ENCODE data around the gene PTX3.

PTX3 gene

DNA sequence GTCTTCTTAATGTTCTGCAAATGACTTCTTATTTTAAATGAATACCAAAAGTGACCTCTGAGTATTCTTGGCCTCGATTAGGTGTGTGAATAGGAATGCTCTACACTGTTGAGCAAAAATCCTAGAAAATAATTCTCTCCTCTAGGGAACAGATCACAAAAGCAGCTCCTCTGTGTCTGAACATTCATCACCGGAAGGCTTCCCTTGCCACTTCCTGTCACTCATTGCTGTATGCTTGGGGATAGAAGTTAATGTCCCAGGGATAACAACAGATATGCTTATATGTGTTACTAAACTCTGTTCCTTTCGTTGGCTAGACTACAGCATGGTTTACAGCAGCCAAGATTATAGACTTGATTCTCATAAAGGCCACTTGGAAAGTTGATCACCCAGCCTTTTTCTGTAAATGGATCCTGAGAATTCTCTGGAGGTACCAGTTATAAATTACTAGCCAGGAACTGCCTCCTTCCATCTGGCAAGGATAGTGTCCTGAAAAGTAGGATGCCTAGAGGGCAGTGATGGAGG lies 16.0 kb upstream of the PTX3 start:
- no peak overlapping the region for H3K27ac ChIP-seq (ENCODE audit: low read depth, low read length)
- H2AFZ ChIP-seq (ENCODE audit: low read length, unreplicated experiment), result no peak overlapping the region
- H3K27me3 ChIP-seq (ENCODE audit: insufficient read depth, low read length), result no peaks in the 10 kb centered on the region
- H3K4me1 ChIP-seq (ENCODE audit: control insufficient read depth, insufficient read depth, low read length, unreplicated experiment), result peaks cover 35% of the 10 kb centered on the region
- H3K4me3 ChIP-seq (ENCODE audit: low read depth, low read length), result no peak overlapping the region
- no peaks in the 10 kb centered on the region for H3K79me2 ChIP-seq (ENCODE audit: control insufficient read depth, insufficient read depth, low read length, unreplicated experiment)
- no peaks in the 10 kb centered on the region; the same call in 1 of the 2 replicates for H3K36me3 ChIP-seq (ENCODE audit: insufficient read depth, low read length)

DNA sequence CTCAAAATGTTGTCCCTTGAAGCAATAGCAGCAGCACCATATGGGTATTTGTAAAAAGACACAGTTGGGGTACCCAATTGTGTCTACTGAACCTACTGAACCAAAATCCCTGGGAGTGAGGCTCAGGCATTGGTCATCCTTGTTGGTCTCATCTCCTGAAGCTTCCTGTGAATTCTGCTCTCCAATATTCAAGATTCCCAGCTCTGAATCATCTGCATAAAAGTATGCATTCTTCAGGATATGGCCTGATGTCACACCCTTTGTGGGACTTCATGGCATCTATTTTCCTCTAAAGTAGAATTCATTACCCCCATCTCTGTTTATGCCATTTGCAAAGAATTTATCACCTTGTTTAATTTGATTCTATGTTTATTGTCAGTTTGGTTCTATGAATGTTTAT lies 13.3 kb upstream of the PTX3 start:
- no peaks in the 10 kb centered on the region for H3K79me2 ChIP-seq (ENCODE audit: control insufficient read depth, insufficient read depth, low read length, unreplicated experiment)
- no peaks in the 10 kb centered on the region for H3K27me3 ChIP-seq (ENCODE audit: insufficient read depth, low read length)
- no peak overlapping the region for H3K27ac ChIP-seq (ENCODE audit: low read depth, low read length)
- H3K4me3 ChIP-seq (ENCODE audit: low read depth, low read length), result no peak overlapping the region
- peaks cover 20% of the 10 kb centered on the region for H3K4me1 ChIP-seq (ENCODE audit: control insufficient read depth, insufficient read depth, low read length, unreplicated experiment)
- H3K36me3 ChIP-seq (ENCODE audit: insufficient read depth, low read length), result peaks cover 5% of the 10 kb centered on the region; the same call in 1 of the 2 replicates
- no peak overlapping the region for H2AFZ ChIP-seq (ENCODE audit: low read length, unreplicated experiment)

DNA sequence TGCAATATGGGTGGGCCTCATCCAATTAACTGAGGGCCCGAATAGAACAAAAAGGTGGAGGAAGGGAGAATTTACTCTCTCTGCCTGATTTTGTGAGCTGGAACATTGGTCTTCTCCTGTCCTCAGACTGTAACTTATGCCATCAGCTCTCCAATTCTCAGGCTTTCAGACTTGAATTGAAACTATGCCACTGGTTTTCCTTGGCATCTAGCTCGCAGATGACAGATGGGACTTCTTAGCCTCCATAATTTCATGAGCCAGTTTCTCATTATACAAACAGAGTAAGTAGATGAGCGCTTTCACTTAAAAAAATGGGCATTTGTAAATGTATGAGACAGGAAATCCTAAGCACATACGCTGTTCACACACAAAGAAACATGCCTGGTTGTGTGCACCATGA lies 8.7 kb upstream of the PTX3 start:
- Histone ChIP-seq H2AFZ (ENCODE audit: low read length, unreplicated experiment) (no peak overlapping the region), H3K4me3 (ENCODE audit: low read depth, low read length) (no peak overlapping the region), H3K79me2 (ENCODE audit: control insufficient read depth, insufficient read depth, low read length, unreplicated experiment) (no peaks in the 10 kb centered on the region), H3K36me3 (ENCODE audit: insufficient read depth, low read length) (peaks cover 5% of the 10 kb centered on the region; the same call in 1 of the 2 replicates), H3K4me1 (ENCODE audit: control insufficient read depth, insufficient read depth, low read length, unreplicated experiment) (peaks cover 38% of the 10 kb centered on the region), H3K27me3 (ENCODE audit: insufficient read depth, low read length) (no peaks in the 10 kb centered on the region), H3K27ac (ENCODE audit: low read depth, low read length) (no peak overlapping the region)

DNA sequence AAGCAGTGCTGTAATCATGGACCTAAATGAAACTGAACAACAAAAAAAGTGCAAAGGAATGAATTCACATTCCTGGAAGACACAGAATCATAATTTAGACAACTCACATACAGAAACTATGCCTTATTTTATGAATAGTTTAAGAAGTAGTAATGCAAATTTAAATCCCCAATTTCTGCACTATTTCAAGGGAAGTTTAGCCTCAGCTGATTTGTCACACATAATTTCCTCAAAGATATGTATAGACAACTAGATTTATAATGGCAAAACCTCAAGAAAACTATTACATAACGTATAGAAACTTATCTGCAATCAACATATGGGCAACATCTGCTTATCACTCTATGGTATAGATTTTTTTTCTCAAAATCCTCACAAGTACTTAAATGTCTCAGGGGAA lies 7.8 kb upstream of the PTX3 start:
- no peaks in the 10 kb centered on the region for H3K27me3 ChIP-seq (ENCODE audit: insufficient read depth, low read length)
- peaks cover 30% of the 10 kb centered on the region for H3K4me1 ChIP-seq (ENCODE audit: control insufficient read depth, insufficient read depth, low read length, unreplicated experiment)
- H3K27ac ChIP-seq (ENCODE audit: low read depth, low read length), result peak overlapping the region; percentile 68
- peaks cover 5% of the 10 kb centered on the region; the same call in 1 of the 2 replicates for H3K36me3 ChIP-seq (ENCODE audit: insufficient read depth, low read length)
- H3K79me2 ChIP-seq (ENCODE audit: control insufficient read depth, insufficient read depth, low read length, unreplicated experiment), result no peaks in the 10 kb centered on the region
- peak overlapping the region; percentile 41; the same call in 1 of the 2 replicates for H3K4me3 ChIP-seq (ENCODE audit: low read depth, low read length)
- H2AFZ ChIP-seq (ENCODE audit: low read length, unreplicated experiment), result peak overlapping the region; percentile 71

DNA sequence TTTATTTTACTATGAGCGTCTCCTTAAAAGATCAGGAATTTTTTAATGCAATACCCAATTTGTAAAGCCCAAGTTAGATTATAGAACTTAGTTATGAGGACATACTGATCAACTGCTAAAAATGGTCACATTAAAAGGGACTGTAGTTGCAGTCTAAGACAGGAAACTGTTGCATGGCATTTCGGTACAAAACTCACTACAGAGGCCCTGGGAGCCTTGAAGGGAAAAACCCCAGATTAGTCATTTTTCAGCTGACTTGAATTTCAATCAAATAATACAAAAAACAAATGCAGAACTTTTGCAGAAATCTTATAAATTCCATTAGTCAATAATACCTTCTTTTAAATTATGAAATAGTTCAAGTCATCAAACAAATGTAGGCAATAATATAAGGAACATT lies 6.9 kb upstream of the PTX3 start:
- peaks cover 5% of the 10 kb centered on the region; the same call in 1 of the 2 replicates for H3K36me3 ChIP-seq (ENCODE audit: insufficient read depth, low read length)
- no peaks in the 10 kb centered on the region for H3K27me3 ChIP-seq (ENCODE audit: insufficient read depth, low read length)
- peak overlapping the region; percentile 15 for H2AFZ ChIP-seq (ENCODE audit: low read length, unreplicated experiment)
- peaks cover 30% of the 10 kb centered on the region for H3K4me1 ChIP-seq (ENCODE audit: control insufficient read depth, insufficient read depth, low read length, unreplicated experiment)
- peak overlapping the region; percentile 41; the same call in 1 of the 2 replicates for H3K4me3 ChIP-seq (ENCODE audit: low read depth, low read length)
- peak overlapping the region; percentile 68 for H3K27ac ChIP-seq (ENCODE audit: low read depth, low read length)
- H3K79me2 ChIP-seq (ENCODE audit: control insufficient read depth, insufficient read depth, low read length, unreplicated experiment), result no peaks in the 10 kb centered on the region

DNA sequence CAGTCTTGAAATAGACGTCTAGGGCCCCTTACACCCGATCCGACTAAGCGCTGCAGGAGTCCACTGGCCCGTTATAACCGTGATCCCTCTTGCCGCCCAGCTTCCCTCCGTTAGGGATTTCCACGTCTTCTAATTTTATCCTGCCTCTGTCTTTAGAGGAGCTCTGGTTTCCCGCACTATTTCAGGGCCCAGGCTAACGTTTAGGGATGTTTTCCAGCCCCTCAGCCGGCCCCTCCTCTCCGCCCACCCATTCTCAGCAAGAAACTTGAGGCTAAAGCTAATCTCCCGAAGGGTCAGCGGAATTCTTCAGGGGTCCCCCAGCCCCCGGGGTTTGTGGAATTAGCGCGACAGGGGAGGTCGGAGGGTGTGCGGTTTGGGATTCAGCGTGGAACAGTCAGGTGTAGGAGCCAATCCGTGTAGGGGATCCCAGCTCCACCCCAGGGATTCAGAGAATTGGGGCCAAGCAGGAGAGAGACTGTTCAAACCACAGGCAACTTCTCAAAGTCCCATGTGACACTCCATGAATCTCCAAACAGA lies 1.6 kb downstream of the PTX3 start:
- peaks cover 52% of the 10 kb centered on the region for H3K36me3 ChIP-seq (ENCODE audit: insufficient read depth, low read length)
- H3K27ac ChIP-seq (ENCODE audit: low read depth, low read length), result peak overlapping the region; percentile 86
- peaks cover 34% of the 10 kb centered on the region for H3K4me1 ChIP-seq (ENCODE audit: control insufficient read depth, insufficient read depth, low read length, unreplicated experiment)
- peak overlapping the region; percentile 88 for H3K4me3 ChIP-seq (ENCODE audit: low read depth, low read length)
- H3K27me3 ChIP-seq (ENCODE audit: insufficient read depth, low read length), result no peaks in the 10 kb centered on the region
- peaks cover 49% of the 10 kb centered on the region for H3K79me2 ChIP-seq (ENCODE audit: control insufficient read depth, insufficient read depth, low read length, unreplicated experiment)
- H2AFZ ChIP-seq (ENCODE audit: low read length, unreplicated experiment), result no peak overlapping the region

DNA sequence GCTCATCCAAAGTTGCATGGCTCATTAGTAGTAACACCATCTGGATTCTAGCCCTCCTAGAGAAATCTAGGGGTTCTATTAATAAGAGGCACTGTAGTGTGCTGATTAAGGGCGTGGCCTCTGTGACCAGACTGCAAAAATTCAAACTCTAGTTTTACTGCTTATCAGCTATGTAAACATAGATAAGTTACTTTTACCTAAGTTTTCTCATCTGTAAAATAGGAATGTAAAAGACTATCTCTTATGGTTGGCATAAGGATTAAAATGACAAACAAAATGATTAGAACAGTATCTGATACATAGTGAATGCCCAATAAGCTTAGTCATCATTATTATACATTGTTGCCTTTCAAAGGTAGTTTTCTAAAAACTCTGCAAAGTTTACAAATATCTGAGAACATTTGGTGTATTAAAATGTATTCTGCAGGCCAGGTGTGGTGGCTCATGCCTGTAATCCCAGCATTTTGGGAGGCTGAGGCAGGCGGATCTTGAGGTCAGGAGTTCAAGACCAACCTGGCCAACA lies 4.5 kb downstream of the PTX3 start:
- H3K27me3 ChIP-seq (ENCODE audit: insufficient read depth, low read length), result no peaks in the 10 kb centered on the region
- H3K79me2 ChIP-seq (ENCODE audit: control insufficient read depth, insufficient read depth, low read length, unreplicated experiment), result peaks cover 49% of the 10 kb centered on the region
- peak overlapping the region; percentile 77 for H3K27ac ChIP-seq (ENCODE audit: low read depth, low read length)
- peaks cover 32% of the 10 kb centered on the region for H3K4me1 ChIP-seq (ENCODE audit: control insufficient read depth, insufficient read depth, low read length, unreplicated experiment)
- no peak overlapping the region for H2AFZ ChIP-seq (ENCODE audit: low read length, unreplicated experiment)
- H3K36me3 ChIP-seq (ENCODE audit: insufficient read depth, low read length), result peaks cover 52% of the 10 kb centered on the region
- peak overlapping the region; percentile 88 for H3K4me3 ChIP-seq (ENCODE audit: low read depth, low read length)

DNA sequence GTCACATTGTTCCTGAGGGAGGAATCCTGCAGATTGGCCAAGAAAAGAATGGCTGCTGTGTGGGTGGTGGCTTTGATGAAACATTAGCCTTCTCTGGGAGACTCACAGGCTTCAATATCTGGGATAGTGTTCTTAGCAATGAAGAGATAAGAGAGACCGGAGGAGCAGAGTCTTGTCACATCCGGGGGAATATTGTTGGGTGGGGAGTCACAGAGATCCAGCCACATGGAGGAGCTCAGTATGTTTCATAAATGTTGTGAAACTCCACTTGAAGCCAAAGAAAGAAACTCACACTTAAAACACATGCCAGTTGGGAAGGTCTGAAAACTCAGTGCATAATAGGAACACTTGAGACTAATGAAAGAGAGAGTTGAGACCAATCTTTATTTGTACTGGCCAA lies 6.1 kb downstream of the PTX3 start:
- Histone ChIP-seq H3K4me1 (ENCODE audit: control insufficient read depth, insufficient read depth, low read length, unreplicated experiment) (peaks cover 43% of the 10 kb centered on the region), H2AFZ (ENCODE audit: low read length, unreplicated experiment) (no peak overlapping the region), H3K36me3 (ENCODE audit: insufficient read depth, low read length) (peaks cover 42% of the 10 kb centered on the region), H3K27me3 (ENCODE audit: insufficient read depth, low read length) (no peaks in the 10 kb centered on the region), H3K27ac (ENCODE audit: low read depth, low read length) (peak overlapping the region; percentile 77), H3K79me2 (ENCODE audit: control insufficient read depth, insufficient read depth, low read length, unreplicated experiment) (peaks cover 38% of the 10 kb centered on the region), H3K4me3 (ENCODE audit: low read depth, low read length) (peak overlapping the region; percentile 56)

DNA sequence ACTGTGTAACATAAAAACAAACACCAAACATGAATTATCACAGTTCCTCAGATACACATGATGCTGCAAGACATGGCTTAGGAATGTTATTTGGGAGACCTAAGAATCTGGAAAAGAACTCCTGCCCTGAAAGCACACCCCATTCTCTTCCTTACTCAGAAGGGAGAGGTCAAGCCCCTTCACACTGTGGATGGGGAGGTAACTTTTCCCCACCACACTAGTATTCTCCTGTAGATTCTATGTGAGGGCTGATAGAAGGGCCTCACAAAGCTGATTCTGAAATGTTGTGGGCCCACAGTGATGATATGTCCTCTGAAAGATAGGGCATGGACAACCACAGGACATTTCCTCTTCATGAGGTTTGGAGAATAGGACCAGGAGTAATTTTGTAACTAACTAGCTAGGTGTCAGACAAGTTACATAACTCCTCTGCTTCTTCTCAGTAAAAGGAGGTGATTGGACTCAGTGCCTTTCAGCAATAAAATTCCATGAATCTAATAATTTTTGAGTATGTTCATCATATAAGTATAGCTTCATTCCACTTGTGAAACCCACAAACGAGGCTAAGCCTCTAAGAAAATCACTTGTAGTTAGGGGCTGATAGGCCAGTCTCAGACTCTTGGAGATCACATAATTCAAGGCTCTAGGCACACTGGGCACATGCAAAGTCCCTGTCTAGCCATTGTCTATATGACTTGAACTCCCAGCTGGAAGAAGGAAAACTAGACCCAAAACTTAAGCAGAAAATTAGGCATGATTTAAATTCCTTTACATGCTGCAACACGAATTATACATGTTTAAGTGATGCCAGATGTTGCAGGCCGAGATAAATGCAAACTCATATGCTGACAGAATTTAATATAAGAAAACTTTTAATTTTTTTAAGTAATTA lies 7.5 kb downstream of the PTX3 start:
- peaks cover 34% of the 10 kb centered on the region for H3K36me3 ChIP-seq (ENCODE audit: insufficient read depth, low read length)
- peaks cover 43% of the 10 kb centered on the region for H3K4me1 ChIP-seq (ENCODE audit: control insufficient read depth, insufficient read depth, low read length, unreplicated experiment)
- H2AFZ ChIP-seq (ENCODE audit: low read length, unreplicated experiment), result no peak overlapping the region
- H3K27me3 ChIP-seq (ENCODE audit: insufficient read depth, low read length), result no peaks in the 10 kb centered on the region
- 0 out of 2 replicates have a peak overlapping the region, but pooled peaks have one; percentile 7 for H3K4me3 ChIP-seq (ENCODE audit: low read depth, low read length)
- peak overlapping the region; percentile 77 for H3K27ac ChIP-seq (ENCODE audit: low read depth, low read length)
- peaks cover 24% of the 10 kb centered on the region for H3K79me2 ChIP-seq (ENCODE audit: control insufficient read depth, insufficient read depth, low read length, unreplicated experiment)

DNA sequence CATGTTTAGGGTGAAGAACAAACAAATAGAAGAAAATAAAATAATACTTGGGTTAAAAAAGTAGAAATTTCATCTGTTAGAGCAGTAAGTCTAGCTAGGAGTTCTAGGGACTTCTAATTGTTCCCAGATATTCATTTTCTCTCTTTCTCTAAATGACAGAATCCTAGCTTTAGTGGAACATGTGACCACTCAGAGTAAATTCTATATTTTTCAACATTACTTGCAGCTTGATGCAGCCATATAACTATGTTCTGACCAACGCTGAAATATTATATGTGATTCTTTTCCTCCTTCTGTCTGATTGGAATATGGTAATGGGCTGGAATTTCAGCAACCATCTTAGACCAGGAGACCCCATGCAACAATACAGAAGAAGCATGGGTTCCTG lies 8.1 kb downstream of the PTX3 start:
- H3K27me3 ChIP-seq (ENCODE audit: insufficient read depth, low read length), result no peaks in the 10 kb centered on the region
- peak overlapping the region; percentile 77 for H3K27ac ChIP-seq (ENCODE audit: low read depth, low read length)
- peaks cover 19% of the 10 kb centered on the region for H3K79me2 ChIP-seq (ENCODE audit: control insufficient read depth, insufficient read depth, low read length, unreplicated experiment)
- peaks cover 29% of the 10 kb centered on the region for H3K36me3 ChIP-seq (ENCODE audit: insufficient read depth, low read length)
- no peak overlapping the region for H3K4me3 ChIP-seq (ENCODE audit: low read depth, low read length)
- no peak overlapping the region for H2AFZ ChIP-seq (ENCODE audit: low read length, unreplicated experiment)
- peaks cover 43% of the 10 kb centered on the region for H3K4me1 ChIP-seq (ENCODE audit: control insufficient read depth, insufficient read depth, low read length, unreplicated experiment)

Measured in ACC112 (cell line).